Left renal cortex interstitium (tissue), 4 donors: ENCODE data around the gene SND1. TPM values are rescaled to one million over a fixed set of nuclear protein-coding genes. Genes with fewer than 3 reads are reported as not detected.

ENCODE experiments used
- polyA plus RNA-seq, 4 donors: library from polyadenylated mRNA; unstranded; fragments of 120-200 nt; gene quantifications; one replicate each; pipeline ENCODE4 v1.2.1, GENCODE V29; 2013; ENCODE audit not compliant: insufficient read length in 4 of 4

Gene SND1
- polyA plus RNA-seq, 4 donors, result 133 to 165 (median 139) TPM

Other genes with a start within 250 kb of the SND1 start
- 10 to 100 TPM; 13.3 to 15.5 (median 15.0) TPM for gene GCC1, start 66.6 kb upstream of the SND1 start, polyA plus RNA-seq
- 100 to 1,000 TPM; 186 to 229 (median 190) TPM for gene ARF5, start 63.8 kb upstream of the SND1 start, polyA plus RNA-seq
- under 1 TPM; 0.29 to 0.90 (median 0.44) TPM for gene FSCN3, start 58.5 kb upstream of the SND1 start, polyA plus RNA-seq
- gene PAX4, start 34.1 kb upstream of the SND1 start, polyA plus RNA-seq, result not detected